GF-D8 (cell line): ENCODE measurements around the gene AMN1.
"Not testable (repeated sequence)": the region's sequence is repeated elsewhere in the genome, so short reads cannot be mapped to it uniquely, and the experiment has no call there.

Experiments used
- DNase-seq: peaks from one replicate; lab custom pipeline; 2025; lab: John Stamatoyannopoulos, UW

Gene AMN1

GRCh38 chr12:31728917-31729640 is at the start of gene AMN1:
Gene AMN1 (minus strand): TSS chr12:31729021. CDS start chr12:31729008, 13 bp downstream.
- DNase-seq = peak; percentile 100

- no peak for DNase-seq
Measured at GRCh38 chr12:31773867-31774266, 45.0 kb upstream of the AMN1 start.

- DNase-seq = no peak
Measured at GRCh38 chr12:31773223-31773750, 44.5 kb upstream of the AMN1 start.

- no peak for DNase-seq
Measured at GRCh38 chr12:31772685-31773222, 43.9 kb upstream of the AMN1 start.

GRCh38 chr12:31772186-31772585 is 43.4 kb upstream of the AMN1 start:
- DNase-seq = no peak

- no peak for DNase-seq
Measured at GRCh38 chr12:31768046-31768445, 39.2 kb upstream of the AMN1 start.

- DNase-seq = no peak
Measured at GRCh38 chr12:31765931-31766330, 37.1 kb upstream of the AMN1 start.

- no peak for DNase-seq
Measured at GRCh38 chr12:31759632-31760459, 31.0 kb upstream of the AMN1 start.

GRCh38 chr12:31758297-31758696 is 29.5 kb upstream of the AMN1 start:
- DNase-seq = not testable (repeated sequence)

- DNase-seq = no peak
Measured at GRCh38 chr12:31756977-31757420, 28.2 kb upstream of the AMN1 start.

GRCh38 chr12:31752450-31752849 is 23.6 kb upstream of the AMN1 start:
- DNase-seq = no peak

- DNase-seq = no peak
Measured at GRCh38 chr12:31751085-31751484, 22.3 kb upstream of the AMN1 start.

GRCh38 chr12:31750747-31751039 is 21.9 kb upstream of the AMN1 start:
- DNase-seq = no peak

- peak; percentile 93 for DNase-seq
Measured at GRCh38 chr12:31749024-31749704, 20.3 kb upstream of the AMN1 start.

GRCh38 chr12:31745242-31745641 is 16.4 kb upstream of the AMN1 start:
- DNase-seq = no peak

- DNase-seq = not testable (repeated sequence)
Measured at GRCh38 chr12:31744363-31744762, 15.5 kb upstream of the AMN1 start.

GRCh38 chr12:31742891-31743290 is 14.1 kb upstream of the AMN1 start:
- DNase-seq = peak; percentile 35

- no peak for DNase-seq
Measured at GRCh38 chr12:31740628-31741027, 11.8 kb upstream of the AMN1 start.

- DNase-seq = no peak
Measured at GRCh38 chr12:31737763-31738162, 8.9 kb upstream of the AMN1 start.

- DNase-seq = no peak
Measured at GRCh38 chr12:31737345-31737744, 8.5 kb upstream of the AMN1 start.

- no peak for DNase-seq
Measured at GRCh38 chr12:31736472-31736871, 7.7 kb upstream of the AMN1 start.
